GM12891 (cell line): ENCODE data around the gene BLZF1.

Source experiments
- POLR2A ChIP-seq: IDR thresholded peaks from 2 replicates; pipeline ENCODE4 v1.6.1; 2011; ENCODE audit warnings: low read depth, low read length, control low read depth
- POLR2AphosphoS5 ChIP-seq: IDR thresholded peaks from 2 replicates; pipeline ENCODE4 v1.6.1; 2011; ENCODE audit warnings: low read depth, low read length, control low read depth
- TAF1 ChIP-seq: IDR thresholded peaks from 2 replicates; pipeline ENCODE4 v1.6.1; 2011; ENCODE audit warnings: low read depth, low read length, control low read depth

GRCh38 chr1:169360415-169360814 lies 7.6 kb upstream of the BLZF1 start:
- no peak for TF ChIP-seq POLR2AphosphoS5
- TF ChIP-seq POLR2A: no peak
- no peak for TF ChIP-seq TAF1
